Upper lobe of left lung (tissue), 4 donors: ENCODE data around the gene SCCPDH.

Experiments
- EP300 ChIP-seq, 4 donors: sonication (generic); formaldehyde crosslinking; IDR thresholded peaks; one replicate each; pipeline ENCODE4 v1.5.1; 2017; ENCODE audit warnings: antibody characterized with exemption in 4 of 4, control low read depth in 2 of 4
- POLR2A ChIP-seq, 4 donors: fragments of 450-650 bp; IDR thresholded peaks; one replicate each; pipeline ENCODE4 v1.5.1; 2016 to 2017; ENCODE audit warnings: antibody characterized with exemption in 4 of 4, mild to moderate bottlenecking in 2 of 4
- POLR2AphosphoS5 ChIP-seq, 2 donors: sonication (generic); formaldehyde crosslinking; IDR thresholded peaks; one replicate each; pipeline ENCODE4 v1.5.1; 2017; ENCODE audit warnings: antibody characterized with exemption in 2 of 2
- TF ChIP-seq, protein P1 (sequence below), 6 experiments: fragments of 450-650 bp in 4 of 6; fragments of 200-600 bp in 2 of 6; sonication (generic) in 2 of 6; IDR thresholded peaks; one replicate each; pipeline ENCODE4 v1.5.1; 2016 to 2019; ENCODE audit warnings: antibody characterized with exemption in 6 of 6

DNA sequence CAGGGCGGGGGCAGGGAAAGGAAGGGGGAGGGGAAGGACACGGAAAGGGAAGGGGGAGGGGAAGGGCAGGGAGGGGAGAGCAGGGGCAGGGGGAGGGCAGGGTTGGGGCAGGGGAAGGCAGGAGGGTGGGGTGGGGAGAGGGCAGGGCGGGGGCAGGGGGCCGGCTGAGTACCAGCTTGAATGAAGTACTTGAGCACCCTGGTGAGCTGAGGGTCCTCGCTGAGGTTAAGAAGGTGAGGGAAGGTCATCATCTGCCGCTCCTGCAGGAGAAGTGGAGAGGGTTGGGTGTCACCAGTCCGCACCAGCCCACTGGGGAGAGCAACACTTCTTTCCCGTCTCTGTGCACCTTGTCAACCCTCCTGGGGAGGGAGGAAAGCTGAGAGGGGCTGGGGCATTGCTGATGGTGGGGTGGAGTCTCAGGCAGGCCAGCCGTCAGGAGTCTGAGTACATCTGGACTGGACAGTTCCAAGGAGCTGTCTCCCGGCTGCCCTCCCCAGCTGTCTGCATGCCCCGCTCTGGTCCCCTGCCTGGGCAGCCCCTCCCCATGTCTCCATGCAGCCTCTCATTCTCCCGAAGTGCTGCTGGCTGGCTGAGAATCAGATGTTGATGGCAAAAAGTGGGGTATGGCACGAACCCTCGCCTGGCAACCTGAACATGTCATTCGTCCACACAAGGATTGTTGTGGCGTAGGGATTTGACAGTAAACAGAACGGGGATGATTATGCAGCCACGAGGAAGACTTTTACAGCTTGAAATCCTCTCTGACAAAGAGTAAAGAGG, 70.0 kb downstream of the SCCPDH start:
- TF ChIP-seq POLR2A (IDR thresholded peaks at IDR 0.05) = no peak
- TF ChIP-seq, protein P1, sequence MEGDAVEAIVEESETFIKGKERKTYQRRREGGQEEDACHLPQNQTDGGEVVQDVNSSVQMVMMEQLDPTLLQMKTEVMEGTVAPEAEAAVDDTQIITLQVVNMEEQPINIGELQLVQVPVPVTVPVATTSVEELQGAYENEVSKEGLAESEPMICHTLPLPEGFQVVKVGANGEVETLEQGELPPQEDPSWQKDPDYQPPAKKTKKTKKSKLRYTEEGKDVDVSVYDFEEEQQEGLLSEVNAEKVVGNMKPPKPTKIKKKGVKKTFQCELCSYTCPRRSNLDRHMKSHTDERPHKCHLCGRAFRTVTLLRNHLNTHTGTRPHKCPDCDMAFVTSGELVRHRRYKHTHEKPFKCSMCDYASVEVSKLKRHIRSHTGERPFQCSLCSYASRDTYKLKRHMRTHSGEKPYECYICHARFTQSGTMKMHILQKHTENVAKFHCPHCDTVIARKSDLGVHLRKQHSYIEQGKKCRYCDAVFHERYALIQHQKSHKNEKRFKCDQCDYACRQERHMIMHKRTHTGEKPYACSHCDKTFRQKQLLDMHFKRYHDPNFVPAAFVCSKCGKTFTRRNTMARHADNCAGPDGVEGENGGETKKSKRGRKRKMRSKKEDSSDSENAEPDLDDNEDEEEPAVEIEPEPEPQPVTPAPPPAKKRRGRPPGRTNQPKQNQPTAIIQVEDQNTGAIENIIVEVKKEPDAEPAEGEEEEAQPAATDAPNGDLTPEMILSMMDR (IDR thresholded peaks at IDR 0.05) = no peak
- no peak for TF ChIP-seq EP300 (IDR thresholded peaks at IDR 0.05)
- no peak for TF ChIP-seq POLR2AphosphoS5 (IDR thresholded peaks at IDR 0.05)
